ENCODE data around the gene CD63.

CD63 gene

DNA sequence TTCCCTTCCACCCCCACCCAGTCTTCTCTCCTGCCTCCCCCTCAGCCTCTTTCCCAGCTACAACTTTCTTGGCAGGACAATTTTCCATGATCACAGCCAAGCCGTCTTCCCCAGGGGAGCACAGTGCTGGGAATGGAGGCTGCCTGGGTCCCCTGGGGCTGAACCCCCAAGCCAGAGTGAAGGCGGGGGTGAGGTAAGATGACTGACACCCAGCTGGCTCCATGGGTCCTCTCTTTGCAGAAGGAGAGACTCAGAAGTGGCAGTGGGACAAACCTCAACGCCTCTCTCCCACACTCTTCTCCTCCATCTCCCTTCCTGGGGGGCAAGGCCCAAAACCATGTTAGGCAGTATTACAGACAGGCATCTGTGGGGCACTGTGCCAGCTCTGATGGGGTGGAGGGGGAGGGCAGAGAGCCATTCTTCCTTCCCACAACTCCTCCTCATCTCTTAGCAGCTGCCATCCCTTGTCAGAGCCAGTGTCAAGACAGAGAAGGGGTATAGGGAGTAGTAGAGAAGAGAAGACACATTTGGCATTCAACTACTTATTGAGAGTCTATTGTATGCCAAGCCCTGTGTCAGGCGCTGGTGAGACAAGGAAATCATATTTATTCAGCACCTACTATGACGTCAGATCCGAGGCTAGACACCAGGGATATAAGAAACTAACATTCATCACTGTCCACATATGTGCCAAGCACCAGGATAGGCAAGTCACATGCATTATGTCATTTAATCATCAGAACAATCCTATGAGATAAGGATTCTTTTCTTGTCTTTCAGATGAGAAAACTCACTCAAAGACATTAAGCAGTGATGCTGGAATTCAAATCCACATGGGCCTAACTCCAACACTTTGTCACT, 24.7 kb downstream of the CD63 start:
- no peak for DNase-seq

DNA sequence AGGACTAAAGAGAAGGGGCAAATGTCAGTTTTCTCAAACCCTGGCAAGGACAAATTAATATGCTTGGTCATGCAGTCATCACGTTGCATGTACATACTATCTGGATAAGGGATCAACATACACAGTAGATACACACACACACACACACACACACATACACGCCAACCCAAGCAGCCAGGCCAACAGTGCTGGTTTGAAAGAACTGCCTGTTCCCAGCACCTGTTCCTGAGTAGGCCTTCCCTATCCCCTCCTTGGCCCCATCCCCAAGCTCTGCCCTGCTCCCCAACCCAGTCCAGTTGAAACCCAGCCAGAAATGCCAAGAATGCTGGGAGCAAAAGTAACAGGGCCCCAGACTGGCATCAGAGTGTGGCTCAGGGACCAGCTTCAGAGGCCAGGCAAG, 25.5 kb downstream of the CD63 start:
- no peak for DNase-seq

DNA sequence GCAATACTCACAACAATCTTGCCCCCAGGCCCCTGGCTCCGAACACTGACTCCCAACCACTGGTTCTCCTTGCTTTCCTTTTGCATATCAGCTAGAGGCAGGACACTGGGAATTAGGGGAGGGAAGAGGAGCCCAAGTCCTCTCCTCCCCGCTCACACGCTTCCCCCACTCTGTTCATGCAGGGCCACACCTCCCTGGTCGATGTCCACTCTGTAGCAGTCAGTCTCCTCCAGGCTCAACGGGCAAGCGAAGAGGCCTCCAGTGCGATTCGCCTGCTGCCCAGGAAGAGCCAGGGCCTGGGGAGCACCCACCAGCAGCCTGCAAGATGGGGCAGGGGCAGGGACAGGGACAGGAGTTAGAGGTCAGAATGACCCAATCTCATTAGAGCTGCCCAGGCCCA, 25.9 kb downstream of the CD63 start:
- DNase-seq = no peak

DNA sequence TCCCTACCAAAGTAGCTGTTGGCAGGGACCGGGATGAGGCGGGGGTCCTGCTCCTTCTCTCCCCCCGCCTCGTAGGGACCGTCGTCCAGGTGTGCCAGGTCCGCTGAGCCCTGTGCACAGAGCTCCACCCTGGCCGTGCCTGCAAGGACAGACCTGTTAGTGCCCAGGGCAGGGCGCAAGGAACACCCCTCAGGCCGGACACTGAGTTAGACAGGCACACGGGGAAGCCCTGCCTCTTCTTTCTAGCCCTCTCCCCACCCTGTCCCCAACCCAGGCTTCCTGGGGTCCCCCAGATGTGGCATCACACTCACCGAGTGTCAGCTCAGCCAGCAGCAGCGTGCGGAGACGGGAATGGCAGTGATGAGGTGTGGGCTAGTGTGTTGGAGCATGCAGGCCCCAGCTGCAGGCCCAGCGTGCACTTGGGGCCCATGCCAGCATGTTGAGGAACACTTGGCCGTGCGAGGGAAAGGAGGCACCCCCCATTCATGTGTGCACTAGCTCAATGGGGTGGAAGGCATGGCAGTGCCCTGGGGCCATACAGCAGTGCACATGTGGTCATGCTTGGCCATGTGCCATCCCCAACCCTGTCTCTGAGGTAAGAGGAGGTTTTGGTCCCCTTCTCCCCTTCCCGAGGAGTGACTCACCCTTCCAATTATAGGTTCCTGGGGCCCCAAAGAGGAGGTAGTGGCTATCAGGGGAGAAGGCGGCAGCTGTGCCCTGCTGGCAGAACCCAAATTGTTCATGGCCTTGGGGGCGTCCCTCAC, 28.4 kb downstream of the CD63 start:
- no peak for DNase-seq

DNA sequence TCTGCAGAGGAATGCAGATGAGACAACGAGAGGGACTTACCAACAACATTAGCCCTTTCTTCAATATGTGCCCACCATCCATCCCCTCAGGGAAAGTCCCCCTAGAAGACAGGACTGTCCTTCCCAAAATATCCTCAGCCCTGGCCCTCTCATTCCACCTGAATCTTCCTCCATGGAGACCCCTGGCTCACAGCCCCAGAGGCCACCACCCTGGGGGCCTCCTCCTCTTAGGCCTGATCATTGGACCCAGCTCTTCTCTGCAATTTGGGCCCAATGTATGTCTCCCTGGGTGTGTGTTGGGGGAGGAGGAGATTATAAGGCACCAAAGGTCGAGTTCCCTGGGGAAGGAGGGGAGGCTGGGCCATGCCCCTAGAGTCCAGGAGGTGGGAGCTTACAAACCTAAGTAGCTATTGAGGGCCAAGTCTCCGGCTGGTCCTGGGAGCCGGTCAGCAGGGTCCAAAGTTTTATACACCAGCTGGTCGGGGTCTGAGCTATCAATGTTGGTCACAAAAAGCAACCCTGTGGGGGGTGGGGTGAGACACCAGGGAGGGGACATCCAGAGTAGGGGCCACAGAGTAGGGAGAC, 29.2 kb downstream of the CD63 start:
- no peak for DNase-seq

DNA sequence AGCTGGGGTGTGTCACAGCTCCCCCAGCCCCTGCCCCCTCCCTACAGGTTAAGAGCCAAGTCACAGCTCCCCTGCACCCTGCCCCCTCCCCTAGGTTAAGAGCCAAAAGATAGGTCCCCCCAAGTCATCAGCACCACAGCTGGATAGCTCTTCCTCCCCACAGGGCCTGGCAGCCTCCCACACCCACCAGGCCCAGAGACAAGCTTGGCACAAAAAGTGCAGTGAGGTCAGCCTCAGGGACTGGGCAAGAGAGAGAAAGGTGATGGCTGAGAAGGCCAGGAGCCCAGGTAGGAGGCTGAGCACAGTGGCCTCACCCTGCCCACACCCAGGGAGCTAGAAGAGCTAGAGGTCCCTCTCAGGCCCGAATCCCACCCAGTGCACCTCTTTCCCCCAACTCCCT, 29.8 kb downstream of the CD63 start:
- DNase-seq = no peak

DNA sequence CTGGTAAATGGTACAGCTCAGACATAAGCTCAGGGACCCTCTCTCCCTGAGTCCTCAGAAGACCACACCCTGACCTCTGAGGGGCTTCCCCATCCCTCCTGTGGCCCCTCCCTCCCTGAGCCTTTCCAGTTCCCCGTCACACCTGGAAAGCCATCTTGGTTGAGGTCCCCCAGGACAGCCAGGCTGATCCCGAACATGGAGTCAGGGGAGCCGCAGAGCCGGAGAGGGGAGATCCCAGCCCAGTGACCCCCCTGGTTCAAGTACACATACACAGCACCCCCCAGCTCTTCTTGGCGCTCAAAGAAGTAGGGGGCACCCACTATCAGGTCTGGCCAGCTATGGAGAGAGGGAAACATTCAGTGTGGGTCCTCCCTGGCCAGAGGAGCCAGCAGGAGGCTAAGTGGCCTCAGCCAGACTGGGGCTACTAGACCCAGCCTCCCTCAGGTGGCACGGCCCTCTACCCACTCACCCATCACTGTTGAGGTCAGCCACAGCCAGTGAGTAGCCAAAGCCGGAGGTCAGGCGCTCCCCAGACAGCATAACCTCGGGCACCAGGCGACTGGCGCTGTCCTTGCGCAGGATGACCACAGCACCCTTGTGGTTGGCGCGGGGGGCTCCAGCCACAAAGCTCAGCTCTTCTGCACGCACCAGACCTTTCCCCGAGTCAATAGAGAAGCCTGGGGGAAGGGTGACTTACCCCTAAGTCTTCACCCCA, 30.4 kb downstream of the CD63 start:
- DNase-seq = no peak

DNA sequence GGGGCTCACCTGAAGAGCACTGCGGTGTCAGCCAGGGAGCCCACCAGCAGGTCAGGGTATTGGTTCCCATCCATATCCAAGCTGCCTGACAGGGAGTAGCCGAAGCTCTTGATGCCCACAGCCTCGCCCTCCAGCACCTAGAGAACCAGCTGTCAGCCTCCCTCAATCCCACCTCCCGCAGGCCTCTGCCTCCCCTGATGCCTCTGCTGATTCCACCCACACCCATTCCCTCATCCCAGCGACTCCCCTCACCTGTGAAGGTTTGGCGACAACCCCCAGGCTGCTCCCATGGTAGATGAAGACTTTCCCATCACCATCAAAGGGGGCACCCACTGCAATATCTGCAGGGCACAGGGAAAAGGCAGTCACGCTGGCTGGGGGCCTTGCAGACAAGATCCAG, 31.1 kb downstream of the CD63 start:
- no peak for DNase-seq

DNA sequence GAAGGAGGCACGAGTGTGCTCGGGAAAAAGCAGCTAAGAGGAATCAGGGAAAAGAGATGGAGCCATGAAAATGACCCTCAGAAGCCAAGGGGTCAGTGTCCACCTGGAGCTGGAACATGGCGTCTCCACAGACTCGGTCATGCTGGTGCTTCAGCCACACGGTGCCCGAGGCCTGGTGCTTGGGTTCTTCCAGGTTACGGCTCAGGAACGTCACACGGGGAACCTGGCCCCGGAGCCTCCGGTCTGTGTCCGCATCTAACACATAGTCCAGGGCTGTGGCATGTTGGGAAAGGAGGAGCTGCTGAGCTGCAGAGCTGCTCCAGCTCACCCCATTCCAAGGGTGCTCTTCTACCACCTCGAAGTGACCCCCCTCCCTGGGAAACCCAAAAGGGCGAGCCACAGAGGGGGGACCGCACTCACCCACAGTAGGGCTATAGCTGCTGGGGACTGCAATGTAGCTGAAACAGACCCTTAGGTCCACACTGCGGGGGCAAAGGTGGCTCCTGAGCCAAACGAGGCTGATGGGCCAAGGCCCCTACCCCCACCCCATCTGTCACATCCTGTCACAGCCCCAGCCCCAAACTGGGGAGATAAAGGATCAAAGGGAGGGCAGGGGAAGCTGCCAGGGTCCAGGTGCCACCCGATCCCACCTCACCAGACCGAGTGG, 31.9 kb downstream of the CD63 start:
- no peak for DNase-seq

DNA sequence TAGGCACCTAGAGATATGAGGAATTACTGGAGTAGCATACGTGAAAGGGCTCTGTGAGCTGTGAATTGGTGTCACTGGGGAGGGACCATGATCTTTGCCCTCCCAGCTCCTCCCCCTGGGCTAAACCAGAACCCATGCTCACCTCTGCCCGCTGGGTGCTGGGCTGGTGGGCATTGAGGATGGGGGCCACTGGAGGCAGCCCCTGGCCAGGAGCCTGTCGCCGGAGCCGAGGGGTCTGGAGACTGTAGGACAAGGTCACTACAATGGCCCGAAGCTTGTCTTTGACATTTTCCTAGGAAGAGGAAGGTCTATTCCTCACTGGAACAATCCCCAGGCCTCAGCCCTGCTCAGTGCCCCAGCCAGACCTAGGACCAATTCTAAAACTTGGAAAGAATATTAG, 32.7 kb downstream of the CD63 start:
- DNase-seq = no peak

DNA sequence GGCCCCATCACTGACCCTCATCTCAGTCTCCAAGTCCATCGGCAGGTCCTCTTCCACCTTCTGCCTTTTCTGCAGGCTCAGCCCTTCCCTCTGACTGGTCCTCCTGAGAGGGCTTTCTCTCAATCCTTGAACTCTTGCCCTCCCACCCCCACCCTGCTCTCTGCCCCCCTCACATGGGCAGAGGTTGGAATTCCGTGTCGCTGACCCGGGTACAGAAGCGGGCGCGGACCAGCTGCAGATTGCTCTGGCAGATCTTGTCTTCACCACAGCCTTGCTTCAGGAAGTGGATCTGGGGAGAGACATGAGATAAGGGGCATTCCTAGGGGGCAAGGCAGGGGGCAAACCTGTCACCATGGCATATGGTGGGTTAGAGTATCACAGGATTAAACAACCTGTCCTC, 33.5 kb downstream of the CD63 start:
- no peak for DNase-seq

DNA sequence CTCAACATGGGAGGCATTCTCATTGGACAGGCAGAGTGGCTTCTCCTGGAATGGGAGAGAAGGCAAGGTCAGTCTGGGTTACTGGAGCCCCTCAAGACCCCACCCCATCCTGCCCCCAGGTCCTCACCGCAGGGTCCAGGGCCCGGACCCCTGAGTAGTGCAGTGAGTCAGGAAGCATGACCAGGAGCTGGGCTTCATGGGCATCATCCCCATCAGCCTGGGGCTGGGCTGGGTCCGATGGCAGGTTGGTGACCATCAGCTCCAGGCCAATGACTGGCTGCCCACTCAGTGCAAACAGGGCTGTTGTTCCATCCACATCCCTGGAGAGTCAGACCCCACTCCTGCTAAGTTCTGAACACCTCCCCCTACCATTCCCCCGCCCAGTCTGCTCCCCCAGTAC, 34.2 kb downstream of the CD63 start:
- no peak for DNase-seq

DNA sequence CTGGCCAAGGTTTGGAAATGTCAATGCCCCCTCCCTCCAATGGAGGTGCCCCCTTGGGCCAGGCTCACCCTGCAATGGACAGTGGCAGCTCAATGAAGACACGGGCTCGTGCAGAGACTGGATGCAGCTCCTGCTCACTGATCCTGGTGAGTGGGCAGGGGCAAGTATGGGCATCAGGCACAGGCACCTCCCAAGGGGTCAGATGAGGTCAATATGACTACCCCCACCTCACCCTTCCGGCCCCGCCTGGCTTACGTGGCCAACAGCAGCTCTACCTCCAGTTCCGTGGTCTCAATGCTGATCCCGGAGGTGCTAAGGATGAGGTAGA, 34.7 kb downstream of the CD63 start:
- DNase-seq = no peak

DNA sequence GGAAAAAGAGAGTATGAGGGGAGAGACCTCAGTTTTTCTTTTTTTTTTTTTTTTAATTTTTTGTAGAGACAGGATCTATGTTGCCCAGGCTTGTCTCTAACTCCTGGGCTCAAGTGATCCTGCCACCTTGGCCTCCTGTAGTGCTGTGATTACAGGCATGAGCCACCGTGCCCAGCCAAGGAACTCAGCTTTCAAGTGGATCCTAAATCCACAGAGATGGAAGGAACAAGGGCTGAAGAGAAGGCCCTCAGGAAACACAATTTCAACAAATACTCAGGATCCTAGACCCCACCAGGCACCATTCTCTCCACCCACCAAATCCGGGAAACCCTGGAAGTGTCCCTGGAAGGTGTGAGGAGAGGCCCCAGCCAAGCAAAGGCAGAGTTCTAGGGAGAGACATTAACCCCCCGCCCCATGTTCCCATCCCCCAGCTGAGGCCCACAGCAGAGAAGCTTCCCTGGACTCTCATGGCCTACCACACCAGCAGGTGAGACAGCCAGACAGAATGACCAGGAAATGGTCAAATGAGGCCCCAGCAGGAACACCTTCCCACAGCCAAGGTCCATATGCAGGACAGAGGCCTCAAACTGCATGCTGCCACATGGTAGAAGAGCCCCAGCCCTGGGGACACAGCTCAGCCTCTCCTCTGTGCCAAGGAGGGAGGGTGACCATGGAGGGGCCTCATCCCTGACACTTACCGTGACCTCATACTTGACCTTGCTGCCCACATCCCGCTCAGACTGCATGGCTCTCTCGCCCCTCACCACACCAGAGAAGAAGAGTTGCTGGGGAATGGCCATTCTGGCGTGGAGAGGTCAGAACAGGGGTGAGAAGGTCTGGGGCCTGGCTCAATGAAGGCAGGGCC, 35.3 kb downstream of the CD63 start:
- DNase-seq = no peak

DNA sequence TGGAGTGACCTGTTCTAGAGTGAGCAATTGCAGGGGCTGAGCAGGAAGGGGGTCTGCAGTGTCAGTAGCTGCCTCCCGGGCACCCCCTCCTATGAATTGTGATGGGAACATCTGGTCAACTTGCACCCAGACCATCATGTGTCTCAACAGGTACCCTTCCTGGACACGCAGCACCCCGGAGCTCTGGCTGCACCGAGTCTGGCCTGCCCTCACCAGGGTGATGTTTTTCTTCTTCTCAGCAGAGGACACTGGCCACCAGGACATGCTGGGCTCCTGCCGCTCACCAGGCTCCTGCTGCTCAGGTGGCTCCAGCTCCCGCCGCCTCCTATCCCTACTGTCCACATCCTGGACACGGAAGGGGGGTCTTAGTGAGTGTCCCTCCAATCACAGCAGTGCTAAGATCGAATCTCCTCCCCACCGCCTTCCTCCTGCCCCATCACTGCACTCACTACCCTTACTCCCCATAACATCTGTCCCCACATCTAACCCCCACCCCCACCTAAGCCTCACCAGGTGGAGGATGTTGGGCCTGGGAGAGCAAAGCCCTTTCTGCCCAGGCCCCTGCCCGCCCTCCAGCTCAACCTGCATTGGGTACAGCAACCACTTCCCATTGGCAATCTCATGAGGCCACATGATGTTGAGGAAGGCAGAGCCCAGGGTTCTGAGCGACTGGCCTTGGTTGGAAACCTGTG, 36.0 kb downstream of the CD63 start:
- no peak for DNase-seq

DNA sequence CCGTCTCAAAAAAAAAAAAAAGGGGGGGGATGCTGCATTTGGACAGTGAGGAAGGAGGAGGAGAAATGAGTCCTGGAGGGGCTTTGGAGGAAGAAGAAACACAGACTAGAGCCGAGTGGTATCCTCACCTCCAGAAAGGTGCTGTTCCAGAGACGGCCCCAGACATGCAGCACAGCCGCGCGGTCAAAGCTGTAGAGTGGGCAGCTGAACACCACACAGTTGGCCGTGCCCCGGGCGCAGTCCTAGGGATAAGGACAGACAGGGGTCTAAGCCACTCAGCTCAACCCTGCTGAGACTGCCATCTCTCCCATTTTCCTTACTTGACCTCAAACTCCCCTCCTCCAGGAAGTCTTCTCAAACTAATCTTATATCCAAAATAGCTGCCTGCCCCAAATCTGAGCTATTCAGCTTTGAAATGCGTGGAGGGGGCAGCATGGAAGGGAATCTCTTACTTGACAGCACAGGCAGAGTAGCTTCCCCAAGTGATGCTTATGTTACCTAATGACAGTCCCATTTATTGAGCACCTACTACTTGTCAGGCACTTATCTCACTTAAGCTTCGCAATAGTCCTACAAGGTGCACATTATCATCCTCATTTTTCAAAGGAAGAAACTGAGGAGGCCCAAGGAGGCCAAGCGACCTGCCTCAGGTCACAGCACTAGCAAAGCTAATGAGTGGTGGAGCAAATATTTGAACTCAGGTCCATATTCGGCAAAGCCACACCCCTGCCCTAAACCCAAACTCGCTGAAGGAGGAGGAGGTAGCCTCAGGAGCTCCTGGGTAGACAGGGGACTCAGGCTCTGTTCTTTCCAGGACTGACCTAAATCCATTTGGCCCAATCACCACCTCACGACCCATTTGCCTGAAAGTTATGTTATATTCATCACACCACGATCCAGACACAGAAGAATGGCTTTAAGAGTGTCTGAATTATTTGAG, 39.8 kb downstream of the CD63 start:
- DNase-seq = no peak

DNA sequence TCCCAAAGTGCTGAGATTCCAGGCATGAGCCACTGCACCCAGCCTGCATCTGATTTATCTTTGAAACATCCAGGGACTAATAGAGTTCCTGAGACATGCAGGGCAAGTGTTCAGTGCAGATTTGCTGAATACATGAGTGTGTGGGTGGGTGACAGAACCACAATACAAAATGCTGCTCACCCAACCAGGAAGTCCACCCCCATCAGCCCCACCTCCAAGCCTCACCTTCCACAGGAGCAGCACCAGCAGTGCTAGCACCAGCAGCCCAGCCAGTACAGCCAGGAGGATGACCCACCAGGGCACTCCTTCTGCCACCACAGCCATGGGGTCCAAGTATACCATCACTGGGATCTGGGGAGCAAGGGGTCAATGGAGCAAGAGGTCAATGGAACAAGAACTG, 41.1 kb downstream of the CD63 start:
- DNase-seq = no peak

DNA sequence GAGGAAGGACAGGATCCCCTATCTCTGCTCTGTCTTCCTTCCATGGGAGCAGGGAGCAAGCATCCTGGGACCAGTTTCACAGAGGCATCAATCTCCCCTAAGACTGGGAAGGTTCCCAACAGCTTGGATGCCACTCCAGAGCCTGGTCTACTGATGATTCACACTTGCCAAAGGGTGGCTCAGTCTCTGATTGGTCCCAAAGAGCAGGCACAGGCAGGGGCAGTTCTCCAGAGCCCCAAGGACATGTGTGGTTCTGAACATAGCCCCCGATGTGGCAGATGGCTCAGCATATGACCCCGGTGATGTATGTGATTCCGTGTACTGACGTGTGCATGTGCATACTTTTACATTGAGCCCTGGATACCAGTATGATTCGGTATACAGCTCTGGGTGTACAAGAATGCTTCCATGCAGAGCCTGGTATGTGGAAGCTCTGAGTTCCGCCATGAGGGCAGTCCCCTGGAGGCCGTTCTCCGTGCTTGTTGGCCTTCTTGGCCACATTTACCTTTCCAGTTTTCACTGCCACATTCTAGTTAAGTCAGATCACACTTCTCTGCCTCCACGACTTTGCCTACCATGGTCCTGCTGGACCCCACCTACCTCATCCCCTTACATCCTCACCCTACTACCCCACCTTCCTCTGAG, 42.3 kb downstream of the CD63 start:
- no peak for DNase-seq

DNA sequence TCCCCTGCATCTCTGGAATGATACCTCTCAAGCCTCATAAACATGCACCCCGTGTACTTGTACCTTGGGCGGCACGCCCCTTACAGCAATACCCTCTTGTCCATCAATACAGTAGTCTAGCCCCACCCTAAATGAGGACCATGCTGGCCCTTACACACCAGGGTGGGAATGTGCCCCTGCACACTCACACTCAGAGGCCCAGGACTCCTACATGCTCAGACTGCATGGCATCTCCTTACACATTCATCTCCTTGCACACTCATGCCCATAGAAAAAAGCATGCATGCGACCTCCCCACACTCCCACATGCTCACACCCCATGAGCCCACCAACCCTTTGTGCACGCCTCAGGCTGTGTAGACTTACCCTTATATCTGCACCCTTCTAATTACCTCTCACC, 43.1 kb downstream of the CD63 start:
- DNase-seq = no peak

Data from NCI-H748 treated with DMSO at 0.1 percent for 48 hours (cell line).